Measurements from ENCODE around the gene RNASEH2A. TPM values are rescaled to one million over a fixed set of nuclear protein-coding genes. Genes with fewer than 3 reads are reported as not detected.

Gene RNASEH2A
- total and polyA plus RNA-seq, 2 of the 13 experiments (the other 11 are each of a cell fraction or from before 2014, with no cell fraction given), result 25.1 to 35.8 TPM

- TF ChIP-seq UBTF (CRISPR knock-in tag; IDR thresholded peaks at IDR 0.05) (no peak; the same call in 1 of the 2 replicates), NCOA1 (CRISPR knock-in tag; IDR thresholded peaks at IDR 0.05) (0 out of 2 replicates have a peak, but pooled peaks have one; percentile 22), ATF6 (CRISPR knock-in tag; conservative IDR thresholded peaks at IDR 0.05) (0 out of 2 replicates have a peak, but pooled peaks have one; percentile 59), CC2D1A (CRISPR knock-in tag; IDR thresholded peaks at IDR 0.05) (0 out of 2 replicates have a peak, but pooled peaks have one; percentile 39), KLF9 (CRISPR knock-in tag; IDR thresholded peaks at IDR 0.05; ENCODE audit: low read depth) (no peak), SPEN (CRISPR knock-in tag; IDR thresholded peaks at IDR 0.05; ENCODE audit: low read depth) (no peak), ZFP36L1 (CRISPR knock-in tag; IDR thresholded peaks at IDR 0.05) (peak; percentile 73; the same call in 1 of the 2 replicates), ZBED4 (CRISPR knock-in tag; IDR thresholded peaks at IDR 0.05; ENCODE audit: borderline replicate concordance) (0 out of 2 replicates have a peak, but pooled peaks have one; percentile 6), RORA (CRISPR knock-in tag; IDR thresholded peaks at IDR 0.05) (no peak), ZNF496 (CRISPR knock-in tag; IDR thresholded peaks at IDR 0.05; ENCODE audit: insufficient replicate concordance) (no peak), FLYWCH1 (CRISPR knock-in tag; IDR thresholded peaks at IDR 0.05) (no peak), PHF8 (CRISPR knock-in tag; IDR thresholded peaks at IDR 0.05) (peak; percentile 66), ZNF235 (CRISPR knock-in tag; IDR thresholded peaks at IDR 0.05; ENCODE audit: borderline replicate concordance) (peak; percentile 48; the same call in 1 of the 2 replicates), ATF7-NPFF (CRISPR knock-in tag; IDR thresholded peaks at IDR 0.05; ENCODE audit: low read depth) (peak; percentile 60)
- TF ChIP-seq, protein P1, sequence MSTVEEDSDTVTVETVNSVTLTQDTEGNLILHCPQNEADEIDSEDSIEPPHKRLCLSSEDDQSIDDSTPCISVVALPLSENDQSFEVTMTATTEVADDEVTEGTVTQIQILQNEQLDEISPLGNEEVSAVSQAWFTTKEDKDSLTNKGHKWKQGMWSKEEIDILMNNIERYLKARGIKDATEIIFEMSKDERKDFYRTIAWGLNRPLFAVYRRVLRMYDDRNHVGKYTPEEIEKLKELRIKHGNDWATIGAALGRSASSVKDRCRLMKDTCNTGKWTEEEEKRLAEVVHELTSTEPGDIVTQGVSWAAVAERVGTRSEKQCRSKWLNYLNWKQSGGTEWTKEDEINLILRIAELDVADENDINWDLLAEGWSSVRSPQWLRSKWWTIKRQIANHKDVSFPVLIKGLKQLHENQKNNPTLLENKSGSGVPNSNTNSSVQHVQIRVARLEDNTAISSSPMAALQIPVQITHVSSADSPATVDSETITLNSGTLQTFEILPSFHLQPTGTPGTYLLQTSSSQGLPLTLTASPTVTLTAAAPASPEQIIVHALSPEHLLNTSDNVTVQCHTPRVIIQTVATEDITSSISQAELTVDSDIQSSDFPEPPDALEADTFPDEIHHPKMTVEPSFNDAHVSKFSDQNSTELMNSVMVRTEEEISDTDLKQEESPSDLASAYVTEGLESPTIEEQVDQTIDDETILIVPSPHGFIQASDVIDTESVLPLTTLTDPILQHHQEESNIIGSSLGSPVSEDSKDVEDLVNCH (CRISPR knock-in tag; IDR thresholded peaks at IDR 0.05), result no peak
These were observed 31.5 kb upstream of the RNASEH2A start, which contains the start of gene HOOK2 (continued) for GRCh38 chr19:12774588-12775555.
